WTC11 (cell line): ENCODE data around the gene LYRM2. TPM values are rescaled to one million over a fixed set of nuclear protein-coding genes. Genes with fewer than 3 reads are reported as not detected.

ENCODE experiments used
- ATAC-seq: fragments of 200-7000 bp; cut with Tn5 transposase; 2 replicates; pipeline ENCODE4 v1.10.0; 2021; ENCODE audit warnings: mild to moderate bottlenecking, moderate library complexity
- CTCF ChIA-PET: fragments of 300-600 bp; sonication (Branson Sonifier 250); formaldehyde crosslinking; loops from one replicate; lab custom pipeline; 2021; ENCODE audit warnings: antibody characterized with exemption; lab: Charles Lee
- POLR2A ChIA-PET: fragments of 350-600 bp; sonication (Branson Sonifier 250); formaldehyde crosslinking; loops from one replicate; lab custom pipeline; 2021; ENCODE audit warnings: antibody characterized with exemption; lab: Charles Lee
- DNase-seq: peaks from one replicate; pipeline ENCODE4 v3.0.0; 2021; ENCODE audit warnings: low spot score
- H3K27ac Mint-ChIP-seq: 2 replicates; pipeline ENCODE4 v1.8.0; 2021; ENCODE audit warnings: mixed read lengths
- H3K27me3 Mint-ChIP-seq: 2 replicates; pipeline ENCODE4 v1.8.0; 2021; ENCODE audit warnings: low read depth, mild to moderate bottlenecking, moderate library complexity, mixed read lengths
- H3K36me3 Mint-ChIP-seq: 2 replicates; pipeline ENCODE4 v1.8.0; 2021; ENCODE audit warnings: mixed read lengths
- H3K4me1 Mint-ChIP-seq: 2 replicates; pipeline ENCODE4 v1.8.0; 2022; ENCODE audit warnings: mixed read lengths
- H3K4me3 Mint-ChIP-seq: 2 replicates; pipeline ENCODE4 v1.8.0; 2021; ENCODE audit warnings: mild to moderate bottlenecking, moderate library complexity, mixed read lengths
- H3K9me3 Mint-ChIP-seq: 2 replicates; pipeline ENCODE4 v1.8.0; 2021; ENCODE audit warnings: mixed read lengths
- AFF4 ChIP-seq: sonication (generic); formaldehyde crosslinking; IDR thresholded peaks from 2 replicates; pipeline ENCODE4 v1.8.1; 2023; ENCODE audit warnings: mild to moderate bottlenecking, missing genetic modification reagents, borderline replicate concordance
- ATF2 ChIP-seq: sonication (generic); formaldehyde crosslinking; IDR thresholded peaks from 2 replicates; pipeline ENCODE4 v1.8.1; 2022; ENCODE audit warnings: low read depth, missing genetic modification reagents, borderline replicate concordance
- ATF3 ChIP-seq: sonication (generic); formaldehyde crosslinking; conservative IDR thresholded peaks from 2 replicates; pipeline ENCODE4 v1.8.1; 2022; ENCODE audit warnings: mild to moderate bottlenecking, missing genetic modification reagents
- CREB1 ChIP-seq: sonication (generic); formaldehyde crosslinking; IDR thresholded peaks from 2 replicates; pipeline ENCODE4 v1.8.0; 2023; ENCODE audit warnings: mild to moderate bottlenecking, missing genetic modification reagents
- CREM ChIP-seq: sonication (generic); formaldehyde crosslinking; IDR thresholded peaks from 2 replicates; pipeline ENCODE4 v1.8.1; 2022; ENCODE audit warnings: mild to moderate bottlenecking, missing genetic modification reagents, moderate library complexity
- E2F4 ChIP-seq: sonication (generic); formaldehyde crosslinking; IDR thresholded peaks from 2 replicates; pipeline ENCODE4 v1.8.1; 2022; ENCODE audit warnings: low read depth, mild to moderate bottlenecking, moderate library complexity, missing genetic modification reagents, borderline replicate concordance
- ETV6 ChIP-seq: sonication (generic); formaldehyde crosslinking; IDR thresholded peaks from 2 replicates; pipeline ENCODE4 v1.8.1; 2022; ENCODE audit warnings: mild to moderate bottlenecking, missing genetic modification reagents
- MLX ChIP-seq: sonication (generic); formaldehyde crosslinking; IDR thresholded peaks from 2 replicates; pipeline ENCODE4 v1.8.1; 2023; ENCODE audit warnings: mild to moderate bottlenecking, missing genetic modification reagents, moderate library complexity
- NR2C2 ChIP-seq: sonication (generic); formaldehyde crosslinking; IDR thresholded peaks from 2 replicates; pipeline ENCODE4 v1.8.0; 2022; ENCODE audit warnings: mild to moderate bottlenecking, missing genetic modification reagents
- OVOL2 ChIP-seq: fragments of 250-450 bp; sonication (Bioruptor Pico); IDR thresholded peaks from 2 replicates; pipeline ENCODE4 v1.9.0; 2021; ENCODE audit warnings: mild to moderate bottlenecking, borderline replicate concordance
- PREB ChIP-seq: sonication (generic); formaldehyde crosslinking; IDR thresholded peaks from 2 replicates; pipeline ENCODE4 v1.8.1; 2022; ENCODE audit warnings: mild to moderate bottlenecking, missing genetic modification reagents, moderate library complexity, borderline replicate concordance
- RELA ChIP-seq: sonication (generic); formaldehyde crosslinking; IDR thresholded peaks from 2 replicates; pipeline ENCODE4 v1.8.1; 2022; ENCODE audit warnings: missing genetic modification reagents, mild to moderate bottlenecking, borderline replicate concordance
- RORB ChIP-seq: fragments of 250-450 bp; sonication (Bioruptor Pico); IDR thresholded peaks from 2 replicates; pipeline ENCODE4 v1.9.0; 2021; ENCODE audit warnings: mild to moderate bottlenecking
- SOX15 ChIP-seq: fragments of 250-450 bp; sonication (Bioruptor Pico); IDR thresholded peaks from 2 replicates; pipeline ENCODE4 v1.9.0; 2021; ENCODE audit warnings: mild to moderate bottlenecking
- TP53 ChIP-seq: sonication (generic); formaldehyde crosslinking; IDR thresholded peaks from 2 replicates; pipeline ENCODE4 v1.8.1; 2023; ENCODE audit warnings: mild to moderate bottlenecking, missing genetic modification reagents
- USF1 ChIP-seq: sonication (generic); formaldehyde crosslinking; IDR thresholded peaks from 2 replicates; pipeline ENCODE4 v1.8.0; 2022; ENCODE audit warnings: mild to moderate bottlenecking, missing genetic modification reagents
- ZNF121 ChIP-seq: sonication (generic); formaldehyde crosslinking; IDR thresholded peaks from 2 replicates; pipeline ENCODE4 v1.8.0; 2023; ENCODE audit warnings: missing genetic modification reagents
- ZNF219 ChIP-seq: sonication (generic); formaldehyde crosslinking; IDR thresholded peaks from 2 replicates; pipeline ENCODE4 v1.8.0; 2023; ENCODE audit warnings: missing genetic modification reagents, mild to moderate bottlenecking, borderline replicate concordance
- ZNF396 ChIP-seq: fragments of 250-450 bp; sonication (Bioruptor Pico); IDR thresholded peaks from 2 replicates; pipeline ENCODE4 v1.8.0; 2021; ENCODE audit warnings: mild to moderate bottlenecking, moderate library complexity, borderline replicate concordance
- ZNF425 ChIP-seq: fragments of 250-450 bp; sonication (Bioruptor Pico); conservative IDR thresholded peaks from 2 replicates; pipeline ENCODE4 v1.9.0; 2021; ENCODE audit warnings: mild to moderate bottlenecking
- total RNA-seq: library from RNA; stranded (reverse); gene quantifications from 3 replicates; pipeline ENCODE4 v1.2.3, GENCODE V29; 2021

Gene LYRM2
- total RNA-seq, 1 experiment from 2014 or later = 22.2 TPM

- H3K27me3 Mint-ChIP-seq = no peaks in the 10 kb centered on the region
- ATAC-seq (no peak), DNase-seq (no peak)
- H3K27ac Mint-ChIP-seq = peak overlapping the region; percentile 60
- TF ChIP-seq RORB (CRISPR knock-in tag) = no peak
- TF ChIP-seq TP53 = no peak
- no peak for TF ChIP-seq USF1
- no peak for TF ChIP-seq ZNF121 (CRISPR knock-in tag)
- no peak for TF ChIP-seq CREB1 (CRISPR knock-in tag)
- TF ChIP-seq MLX = no peak
- no peak for TF ChIP-seq ZNF396
- TF ChIP-seq OVOL2 (CRISPR knock-in tag) = no peak
- TF ChIP-seq ETV6 (CRISPR knock-in tag) = no peak
- TF ChIP-seq ATF3 (CRISPR knock-in tag) = no peak
- TF ChIP-seq E2F4 (CRISPR knock-in tag) = no peak
- CTCF ChIA-PET = interaction anchor here (1.6 kb wide), 1 partner anchor 310 kb away, joined by 3 read pairs; no protein-coding TSS in a partner anchor
- peaks cover 35% of the 10 kb centered on the region for H3K4me1 Mint-ChIP-seq
- no peaks in the 10 kb centered on the region for H3K9me3 Mint-ChIP-seq
- POLR2A ChIA-PET = no interaction called here
- H3K36me3 Mint-ChIP-seq = peaks cover 88% of the 10 kb centered on the region
- H3K4me3 Mint-ChIP-seq = no peak overlapping the region
Observed at GRCh38 chr6:89681983-89682564, 43.5 kb upstream of the LYRM2 start.

- Mint-ChIP-seq H3K9me3 (no peaks in the 10 kb centered on the region), H3K4me1 (peaks cover 42% of the 10 kb centered on the region), H3K36me3 (peaks cover 89% of the 10 kb centered on the region), H3K27me3 (no peaks in the 10 kb centered on the region), H3K27ac (peak overlapping the region; percentile 88), H3K4me3 (no peak overlapping the region)
- no peak for DNase-seq
- ChIA-PET CTCF (no interaction called here), POLR2A (no interaction called here)
- ATAC-seq = no peak
- no peak for TF ChIP-seq NR2C2 (CRISPR knock-in tag)
- TF ChIP-seq MLX = no peak
- no peak for TF ChIP-seq OVOL2 (CRISPR knock-in tag)
- no peak for TF ChIP-seq E2F4 (CRISPR knock-in tag)
- no peak for TF ChIP-seq SOX15 (CRISPR knock-in tag)
- TF ChIP-seq ZNF425 (CRISPR knock-in tag) = no peak
- no peak for TF ChIP-seq CREM
- TF ChIP-seq PREB (CRISPR knock-in tag) = no peak
- no peak for TF ChIP-seq ZNF219 (CRISPR knock-in tag)
- TF ChIP-seq RELA (CRISPR knock-in tag) = no peak
- TF ChIP-seq ATF2 = no peak
- TF ChIP-seq AFF4 (CRISPR knock-in tag) = no peak
Observed at GRCh38 chr6:89680551-89680950, 42.0 kb upstream of the LYRM2 start.
